Stomach (tissue), 19 donors: Measurements from ENCODE around the gene DDX43. TPM values are rescaled to one million over a fixed set of nuclear protein-coding genes. Genes with fewer than 3 reads are reported as not detected.

Experiments
- DNase-seq, 2 donors: peaks; one replicate each; pipeline versions ENCODE4 v3.0.0 to v3.0.0-alpha.2; 2013 to 2019
- H3K27ac ChIP-seq, 5 donors: fragments of 200-600 bp in 4 of 5; sonication (generic) in 4 of 5; one replicate each; pipeline ENCODE4 v1.5.1; 2013 to 2019; ENCODE audit warnings: mild to moderate bottlenecking in 1 of 5, moderate library complexity in 1 of 5
- H3K27me3 ChIP-seq, 3 donors: fragments of 200-600 bp; sonication (generic); one replicate each; pipeline ENCODE4 v1.5.1; 2017 to 2019; ENCODE audit warnings: mixed run types in 1 of 3
- H3K36me3 ChIP-seq, 4 donors: fragments of 200-600 bp; sonication (generic); 1 replicate in 3 of 4; 2 replicates in 1 of 4; pipeline ENCODE4 v1.5.1; 2016 to 2019
- H3K4me1 ChIP-seq, 4 donors: fragments of 200-600 bp; sonication (generic); one replicate each; pipeline ENCODE4 v1.5.1; 2016 to 2019
- H3K4me3 ChIP-seq, 4 donors: fragments of 200-600 bp; sonication (generic) in 3 of 4; one replicate each; pipeline ENCODE4 v1.5.1; 2016 to 2019; ENCODE audit warnings: mild to moderate bottlenecking in 1 of 4
- H3K9me3 ChIP-seq, 4 donors: fragments of 200-600 bp; sonication (generic); one replicate each; pipeline ENCODE4 v1.5.1; 2016 to 2019
- EP300 ChIP-seq: sonication (generic); formaldehyde crosslinking; IDR thresholded peaks from one replicate; pipeline ENCODE4 v1.6.1; 2017; ENCODE audit warnings: antibody characterized with exemption
- POLR2A ChIP-seq, 4 donors: fragments of 450-650 bp; IDR thresholded peaks; one replicate each; pipeline ENCODE4 v1.6.1; 2016; ENCODE audit warnings: antibody characterized with exemption in 4 of 4, control low read depth in 2 of 4, mild to moderate bottlenecking in 1 of 4, moderate library complexity in 1 of 4
- POLR2AphosphoS5 ChIP-seq, 3 donors: sonication (generic); formaldehyde crosslinking; IDR thresholded peaks; one replicate each; pipeline ENCODE4 v1.6.1; 2016; ENCODE audit warnings: antibody characterized with exemption in 3 of 3
- WGBS, 5 donors: extraction: QIAGEN DNeasy Blood & Tissue Kit in 3 of 5; methylation state at CpG; one replicate each; pipeline versions ENCODE4 v1.1.5 to v1.1.7; 2013 to 2018; 5-methylcytosine and 5-hydroxymethylcytosine counted together
- intact Hi-C: fragments of 100-400 bp; cut with DNase I; formaldehyde crosslinking; loops from one replicate; pipeline ENCODE4 v1.15.1; 2023; ENCODE audit warnings: low total_unique reads
- long read RNA-seq, 10 donors: transcript quantifications; one replicate each; lab custom pipeline, GENCODE V29; 2026
- polyA plus RNA-seq, 3 donors: library from polyadenylated mRNA; stranded (reverse); fragments of 200-250 nt; gene quantifications; one replicate each; pipeline ENCODE4 v1.2.3, GENCODE V29; 2013
- total RNA-seq, 5 donors: library from RNA; depleted of rRNA; stranded (reverse); fragments of >200 nt; gene quantifications; one replicate each; pipeline versions ENCODE4 v1.1.0 to v1.2.3, GENCODE V29; 2014 to 2016
- TF ChIP-seq, protein P1 (sequence below), 7 experiments: fragments of 450-650 bp in 4 of 7; fragments of 200-600 bp in 3 of 7; sonication (generic) in 3 of 7; IDR thresholded peaks; one replicate each; pipeline ENCODE4 v1.5.1; 2016 to 2019; ENCODE audit warnings: antibody characterized with exemption in 7 of 7, control low read depth in 2 of 7, mild to moderate bottlenecking in 1 of 7
- donor health status: healthy with polysubstance abuse.
- donor health status: Bipolar disorder and iron deficiency.
- donor health status: healthy.

The DDX43 gene
- total RNA-seq, result 10 to 100 TPM in 2 of 5 donors, 1 to 10 TPM in 2, not detected in 1; 2.7 to 24.9 (median 14.2) TPM
- polyA plus RNA-seq, result under 1 TPM; 0.62 to 0.92 (median 0.68) TPM
- long read RNA-seq, donor 1, result 0 reads
- long read RNA-seq, donor 2, result 0 reads
- long read RNA-seq, donor 3, partial matches to known transcripts, result 0 of 1 reads
- long read RNA-seq, donor 3, other reads (novel, unspliced or antisense), result 0 of 1 reads
- long read RNA-seq, donor 4, result 0 reads
- long read RNA-seq, donor 5, result 0 reads
- long read RNA-seq, donor 6, result 0 reads
- long read RNA-seq, donor 7, result 0 reads
- long read RNA-seq, donor 8, result 0 reads
- long read RNA-seq, donor 9, result 0 reads
- long read RNA-seq, donor 10, result 0 reads

DNA sequence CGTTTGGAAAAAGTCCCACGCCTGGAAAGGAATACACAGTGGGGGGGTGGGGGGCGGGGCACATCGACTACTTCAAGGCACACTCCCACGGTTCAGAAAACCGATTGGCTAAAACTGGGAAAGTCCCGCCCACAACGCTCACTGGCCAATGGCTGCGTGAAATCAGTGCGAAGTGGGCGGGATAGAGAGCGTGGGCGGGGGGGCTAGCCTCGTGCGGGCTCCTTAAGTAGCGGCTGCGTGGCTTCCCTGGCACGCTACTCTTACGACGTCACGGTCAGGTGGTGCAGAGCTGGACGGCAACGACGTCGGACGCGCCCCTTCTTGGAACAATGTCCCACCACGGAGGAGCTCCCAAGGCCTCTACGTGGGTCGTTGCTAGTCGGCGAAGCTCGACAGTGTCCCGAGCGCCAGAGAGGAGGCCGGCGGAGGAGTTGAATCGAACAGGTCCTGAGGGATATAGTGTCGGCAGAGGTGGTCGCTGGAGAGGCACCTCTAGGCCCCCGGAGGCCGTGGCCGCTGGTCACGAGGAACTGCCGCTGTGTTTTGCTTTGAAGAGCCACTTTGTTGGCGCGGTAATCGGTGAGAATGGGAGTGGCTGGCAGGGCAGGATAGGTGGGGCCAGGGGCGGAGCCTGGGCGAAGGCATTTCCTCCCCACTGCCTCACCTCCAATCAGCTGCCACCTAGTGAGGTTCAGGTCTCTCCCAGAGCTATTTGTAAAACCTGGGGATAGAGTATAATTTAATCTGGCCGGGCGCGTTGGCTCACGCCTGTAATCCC is at the start of gene DDX43:
Gene DDX43, plus strand, starts transcription at position 252 of the 778 bp plus-strand sequence. Its CDS starts 78 bp downstream, at position 330.
- WGBS, 5 donors, result 66 to 82% (median 72%) methylated on average over 37 to 54 of the region's 54 CpGs
- intact Hi-C loops, result no loop called here
- peak in 1 of 2 donors; percentile 36 for DNase-seq
- peak within 1 kb of the TSS in 3 of 4 donors; percentile 28 to 32 (median 28) for H3K4me3 ChIP-seq
- H3K36me3 ChIP-seq, result no peaks in the 10 kb centered on the region
- no peaks in the 10 kb centered on the region for H3K27me3 ChIP-seq
- H3K9me3 ChIP-seq, result no peaks in the 10 kb centered on the region
- H3K4me1 ChIP-seq, result no peaks in the 10 kb centered on the region
- H3K27ac ChIP-seq, result peak within 1 kb of the TSS in 4 of 5 donors; percentile 58 to 77 (median 66)
- TF ChIP-seq, protein P1, sequence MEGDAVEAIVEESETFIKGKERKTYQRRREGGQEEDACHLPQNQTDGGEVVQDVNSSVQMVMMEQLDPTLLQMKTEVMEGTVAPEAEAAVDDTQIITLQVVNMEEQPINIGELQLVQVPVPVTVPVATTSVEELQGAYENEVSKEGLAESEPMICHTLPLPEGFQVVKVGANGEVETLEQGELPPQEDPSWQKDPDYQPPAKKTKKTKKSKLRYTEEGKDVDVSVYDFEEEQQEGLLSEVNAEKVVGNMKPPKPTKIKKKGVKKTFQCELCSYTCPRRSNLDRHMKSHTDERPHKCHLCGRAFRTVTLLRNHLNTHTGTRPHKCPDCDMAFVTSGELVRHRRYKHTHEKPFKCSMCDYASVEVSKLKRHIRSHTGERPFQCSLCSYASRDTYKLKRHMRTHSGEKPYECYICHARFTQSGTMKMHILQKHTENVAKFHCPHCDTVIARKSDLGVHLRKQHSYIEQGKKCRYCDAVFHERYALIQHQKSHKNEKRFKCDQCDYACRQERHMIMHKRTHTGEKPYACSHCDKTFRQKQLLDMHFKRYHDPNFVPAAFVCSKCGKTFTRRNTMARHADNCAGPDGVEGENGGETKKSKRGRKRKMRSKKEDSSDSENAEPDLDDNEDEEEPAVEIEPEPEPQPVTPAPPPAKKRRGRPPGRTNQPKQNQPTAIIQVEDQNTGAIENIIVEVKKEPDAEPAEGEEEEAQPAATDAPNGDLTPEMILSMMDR (IDR thresholded peaks at IDR 0.05), result no peak
- TF ChIP-seq EP300, result no peak
- TF ChIP-seq POLR2A (IDR thresholded peaks at IDR 0.05), result no peak
- TF ChIP-seq POLR2AphosphoS5 (IDR thresholded peaks at IDR 0.05), result no peak

DNA sequence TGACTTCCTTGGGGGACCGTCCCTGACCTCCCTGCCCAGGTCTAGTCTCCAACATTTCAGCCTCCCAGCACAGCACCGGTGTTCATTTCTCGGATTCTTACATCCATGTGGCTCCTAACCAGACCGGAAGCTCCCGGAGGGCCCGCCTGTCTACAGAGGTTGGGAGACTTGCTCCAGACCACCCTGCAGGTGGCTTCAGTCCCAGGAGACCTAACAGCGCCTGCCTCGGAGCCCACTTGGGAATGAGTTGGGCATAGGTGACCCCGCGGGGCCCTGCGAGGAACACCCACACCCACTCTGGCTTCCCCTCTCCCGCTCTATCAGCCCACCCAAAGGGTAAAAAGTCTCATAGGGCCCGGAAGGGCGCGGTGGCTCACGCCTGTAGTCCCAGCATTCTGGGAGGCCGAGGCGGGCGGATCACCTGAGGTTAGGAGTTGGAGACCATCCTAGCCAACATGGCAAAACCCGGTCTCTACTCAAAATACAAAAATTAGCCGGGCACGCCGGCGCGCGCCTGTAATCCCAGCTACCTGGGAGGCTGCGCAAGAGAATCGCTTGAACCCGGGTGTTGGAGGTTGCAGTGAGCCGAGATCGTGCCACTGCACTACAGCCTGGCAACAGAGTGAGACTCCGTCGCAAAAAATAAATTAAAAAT is 46.0 kb upstream of the DDX43 start:
- Histone ChIP-seq H3K4me3 (no peak overlapping the region), H3K36me3 (no peaks in the 10 kb centered on the region), H3K27ac (no peak overlapping the region), H3K27me3 (peaks cover 0 to 43% (median 10%) of the 10 kb centered on the region in 3 donors), H3K4me1 (no peaks in the 10 kb centered on the region), H3K9me3 (no peaks in the 10 kb centered on the region)
- intact Hi-C loops, result no loop called here
- no peak for DNase-seq
- TF ChIP-seq, protein P1 (IDR thresholded peaks at IDR 0.05), result no peak
- TF ChIP-seq POLR2A (IDR thresholded peaks at IDR 0.05) (no peak), EP300 (no peak), POLR2AphosphoS5 (IDR thresholded peaks at IDR 0.05) (no peak)
- 50 to 68% (median 57%) methylated on average over 30 to 33 of the region's 33 CpGs for WGBS, 5 donors

DNA sequence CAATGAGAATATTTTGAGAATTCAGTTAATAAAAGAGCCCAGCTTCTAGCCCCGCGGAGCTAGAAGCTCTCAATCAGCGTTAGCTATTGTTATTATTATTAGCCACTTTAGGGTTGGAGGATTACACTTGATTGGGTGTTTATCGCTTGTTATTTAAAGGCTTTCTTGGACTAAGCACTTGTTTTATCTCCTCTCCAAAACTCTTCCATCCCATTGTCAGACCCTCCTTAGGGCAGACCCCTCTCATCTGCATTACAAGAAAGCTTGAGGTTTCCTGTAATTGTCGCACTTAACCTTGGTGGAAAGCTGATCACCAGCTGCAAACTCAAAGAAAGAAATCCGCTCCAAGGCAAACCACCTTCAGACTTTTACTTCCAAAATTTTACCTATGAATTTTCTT is 45.3 kb upstream of the DDX43 start:
- Histone ChIP-seq H3K9me3 (no peaks in the 10 kb centered on the region), H3K4me1 (no peaks in the 10 kb centered on the region), H3K36me3 (no peaks in the 10 kb centered on the region), H3K27me3 (peaks cover 0 to 50% (median 10%) of the 10 kb centered on the region in 3 donors), H3K4me3 (no peak overlapping the region), H3K27ac (no peak overlapping the region)
- intact Hi-C loops, result no loop called here
- WGBS, 5 donors, result 27 to 41% (median 39%) methylated on average over 6 of the region's 6 CpGs
- TF ChIP-seq, protein P1 (IDR thresholded peaks at IDR 0.05), result no peak
- TF ChIP-seq POLR2AphosphoS5 (IDR thresholded peaks at IDR 0.05), result no peak
- TF ChIP-seq EP300, result no peak
- no peak for TF ChIP-seq POLR2A (IDR thresholded peaks at IDR 0.05)
- DNase-seq, result no peak
